ENCODE measurements around the gene CCR4.

- TF ChIP-seq POLR2AphosphoS5 (IDR thresholded peaks at IDR 0.05) (no peak), POLR2A (IDR thresholded peaks at IDR 0.05) (no peak)
These were observed 29.4 kb upstream of the CCR4 start for GRCh38 chr3:32922078-32922477.

Measured in prostate gland (tissue), 1 donor.